GDM1 (cell line): ENCODE data around the gene ZFTA.
"Not testable (repeated sequence)": the region's sequence is repeated elsewhere in the genome, so short reads cannot be mapped to it uniquely, and the experiment has no call there.

Experiments used
- DNase-seq: peaks from one replicate; lab custom pipeline; 2025; lab: John Stamatoyannopoulos, UW

The ZFTA gene

GRCh38 chr11:63775191-63775590, 6.6 kb upstream of the ZFTA start:
- DNase-seq: no peak

- not testable (repeated sequence) for DNase-seq
These were observed 3.3 kb upstream of the ZFTA start for GRCh38 chr11:63771741-63772318.

GRCh38 chr11:63770763-63771162, 2.2 kb upstream of the ZFTA start:
- no peak for DNase-seq

- no peak for DNase-seq
These were observed 1.3 kb upstream of the ZFTA start for GRCh38 chr11:63769714-63770455.

GRCh38 chr11:63769042-63769713, 603 bp upstream of the ZFTA start:
- no peak for DNase-seq

- DNase-seq: peak; percentile 61
These were observed 874 bp downstream of the ZFTA start for GRCh38 chr11:63767565-63768236.

- no peak for DNase-seq
These were observed 1.4 kb downstream of the ZFTA start for GRCh38 chr11:63767267-63767564.

GRCh38 chr11:63766531-63767235, 1.9 kb downstream of the ZFTA start:
- no peak for DNase-seq

- no peak for DNase-seq
These were observed 2.8 kb downstream of the ZFTA start for GRCh38 chr11:63765688-63766241.

- no peak for DNase-seq
These were observed 3.6 kb downstream of the ZFTA start for GRCh38 chr11:63764679-63765647.

GRCh38 chr11:63764340-63764678, 4.3 kb downstream of the ZFTA start:
- no peak for DNase-seq

GRCh38 chr11:63763496-63764339, 4.9 kb downstream of the ZFTA start:
- DNase-seq: no peak

GRCh38 chr11:63762654-63763495, 5.7 kb downstream of the ZFTA start:
- no peak for DNase-seq

GRCh38 chr11:63761931-63762653, 6.5 kb downstream of the ZFTA start:
- no peak for DNase-seq

GRCh38 chr11:63761188-63761587, 7.4 kb downstream of the ZFTA start:
- no peak for DNase-seq

GRCh38 chr11:63760487-63761079, 8.0 kb downstream of the ZFTA start:
- DNase-seq: no peak

- no peak for DNase-seq
These were observed 11.4 kb downstream of the ZFTA start for GRCh38 chr11:63756919-63757761.
